Fibroblast of skin of abdomen (primary cell): ENCODE data around the gene SLC4A7.
A peak's percentile ranks its signal among the peaks of the same experiment; 100 is the strongest.
"Not testable (repeated sequence)": the region's sequence is repeated elsewhere in the genome, so short reads cannot be mapped to it uniquely, and the experiment has no call there.

Experiments used
- DNase-seq: peaks from one replicate; pipeline ENCODE4 v3.0.0-alpha.2; 2013

SLC4A7 gene

DNA sequence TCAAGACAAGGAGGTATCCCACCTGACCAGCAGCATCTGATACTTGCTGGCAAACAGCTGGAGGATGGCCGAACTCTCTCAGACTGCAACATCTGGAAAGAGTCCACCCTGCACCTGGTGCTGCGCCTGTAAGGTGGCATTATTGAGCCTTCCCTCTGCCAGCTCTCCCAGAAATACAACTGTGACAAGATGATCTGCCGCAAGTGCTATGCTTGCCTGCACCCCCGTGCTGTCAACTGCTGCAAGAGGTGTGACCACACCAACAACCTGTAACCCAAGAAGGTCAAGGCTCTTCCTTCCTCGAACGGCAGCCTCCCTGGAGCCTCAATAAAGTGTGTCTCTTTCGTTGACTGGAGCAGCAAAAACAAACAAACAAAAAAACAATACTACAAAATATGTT is 2.2 kb upstream of the SLC4A7 start:
- no peak for DNase-seq

DNA sequence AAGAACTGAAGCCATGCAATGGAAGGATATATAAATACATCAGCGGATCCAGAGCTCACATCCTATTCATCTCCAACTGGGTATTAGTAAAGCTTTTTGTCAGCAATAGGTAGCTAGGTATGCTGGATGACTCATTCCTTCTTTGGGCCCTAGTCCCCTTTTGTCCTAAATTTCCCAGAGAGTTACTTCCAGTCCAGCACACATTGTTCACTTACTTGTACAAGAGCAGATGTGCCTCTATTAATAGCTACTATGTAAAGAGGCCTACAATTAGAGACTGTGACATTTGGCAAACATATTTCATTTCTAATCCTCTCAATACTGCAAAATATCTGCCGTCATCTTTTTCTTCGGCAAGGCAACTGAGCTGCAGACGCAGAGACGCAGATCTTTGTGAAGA is 1.7 kb upstream of the SLC4A7 start:
- DNase-seq: no peak

DNA sequence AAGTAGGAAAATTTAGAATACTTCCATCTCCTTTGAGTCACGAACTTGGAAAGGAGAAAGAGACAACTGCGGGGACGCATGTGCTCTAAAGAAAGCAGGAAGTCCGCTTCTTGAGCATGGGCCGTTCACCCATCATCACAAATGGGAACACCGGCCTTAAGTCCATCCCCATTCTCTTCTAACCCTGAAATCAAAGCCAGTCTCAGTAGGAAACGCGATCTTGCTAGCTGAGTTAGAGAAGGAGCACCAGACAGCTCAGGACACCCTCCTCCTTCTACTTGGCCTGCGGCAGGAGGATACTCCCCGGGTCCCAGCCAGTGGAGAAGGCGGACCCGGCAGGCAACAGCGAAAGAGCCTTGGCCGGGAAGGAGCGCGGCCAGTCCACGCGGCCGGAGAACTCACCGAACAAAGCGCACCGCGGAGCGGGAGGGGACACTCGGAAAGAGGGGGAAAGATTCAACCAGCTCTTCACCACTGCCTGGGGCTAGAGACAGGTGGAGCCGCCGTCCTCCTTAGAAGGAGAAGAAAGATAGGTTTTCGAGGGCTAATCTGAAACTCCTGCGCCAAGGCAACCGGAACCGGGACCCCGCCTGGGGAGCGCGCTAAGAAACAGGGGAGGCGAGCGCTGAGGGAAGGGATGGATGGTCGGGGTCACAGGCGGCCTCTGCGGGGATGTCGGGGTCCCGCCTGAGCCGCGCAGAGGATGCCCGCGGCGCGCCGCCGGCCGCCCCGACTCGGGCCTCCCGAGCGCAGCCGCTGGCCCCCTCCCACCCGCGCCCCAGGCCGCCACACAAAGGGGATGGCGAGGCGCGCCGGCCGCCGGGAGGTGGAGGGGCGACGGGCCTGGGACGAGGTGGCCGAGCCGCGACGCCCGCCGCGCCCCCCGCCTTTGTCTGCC is 818 bp downstream of the SLC4A7 start:
- DNase-seq: peak; percentile 71

GRCh38 chr3:27479806-27480543 is 4.2 kb downstream of the SLC4A7 start:
- DNase-seq: no peak

DNA sequence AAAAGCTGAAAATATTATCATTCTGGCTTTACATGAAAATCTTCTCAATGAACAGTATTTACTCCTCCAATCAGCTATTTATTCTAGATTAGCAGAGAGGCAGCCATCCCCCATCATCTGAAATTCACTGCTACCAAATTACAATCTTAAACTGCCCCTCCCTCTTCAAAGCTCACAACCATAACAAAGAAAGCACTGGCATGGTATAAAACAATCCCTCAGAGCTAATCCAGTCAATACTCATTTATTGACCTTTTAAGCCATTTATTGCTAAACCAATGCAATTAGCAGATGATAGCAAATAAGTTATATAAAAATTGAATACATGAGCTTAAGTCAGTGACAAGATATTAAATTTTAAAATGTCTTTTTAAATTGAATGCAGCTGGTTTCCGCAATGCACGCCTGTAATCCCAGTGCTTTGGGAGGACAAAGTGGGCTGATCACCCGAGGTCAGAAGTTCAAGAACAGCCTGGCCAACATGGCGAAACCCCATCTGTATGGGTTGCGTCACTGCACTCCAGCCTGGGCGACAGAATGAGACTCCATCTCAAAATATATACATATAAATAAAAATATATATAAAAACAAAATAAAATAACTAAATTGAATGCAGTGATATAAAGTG is 12.1 kb downstream of the SLC4A7 start:
- peak; percentile 32 for DNase-seq

DNA sequence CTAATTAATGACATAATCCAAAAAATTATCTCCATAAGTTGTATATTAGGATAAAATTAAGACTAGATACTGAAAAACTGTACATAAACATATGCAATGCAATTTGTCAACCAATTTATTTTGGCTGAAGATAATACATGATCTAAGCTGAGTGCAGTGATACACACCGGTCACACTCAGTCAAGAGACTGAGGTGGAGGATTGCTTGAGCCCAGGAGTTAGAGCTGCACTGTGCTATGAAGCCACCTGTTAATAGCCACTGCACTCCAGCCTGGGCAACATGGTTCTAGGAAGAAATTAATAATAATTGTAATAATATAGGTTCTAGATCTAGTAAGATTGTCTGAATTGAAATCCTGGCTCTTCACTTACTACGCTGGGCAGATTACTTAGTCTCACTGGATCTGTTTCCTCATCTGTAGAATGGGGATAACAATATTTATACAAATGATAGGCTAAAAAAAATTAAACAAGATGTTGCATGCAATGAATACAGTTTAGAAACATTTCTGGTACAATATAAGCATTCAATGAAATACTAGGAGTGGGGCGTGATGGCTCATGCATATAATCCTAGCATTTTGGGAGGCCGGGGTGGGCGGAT is 15.8 kb downstream of the SLC4A7 start:
- no peak for DNase-seq

GRCh38 chr3:27467545-27467944 is 16.6 kb downstream of the SLC4A7 start:
- peak; percentile 55 for DNase-seq

DNA sequence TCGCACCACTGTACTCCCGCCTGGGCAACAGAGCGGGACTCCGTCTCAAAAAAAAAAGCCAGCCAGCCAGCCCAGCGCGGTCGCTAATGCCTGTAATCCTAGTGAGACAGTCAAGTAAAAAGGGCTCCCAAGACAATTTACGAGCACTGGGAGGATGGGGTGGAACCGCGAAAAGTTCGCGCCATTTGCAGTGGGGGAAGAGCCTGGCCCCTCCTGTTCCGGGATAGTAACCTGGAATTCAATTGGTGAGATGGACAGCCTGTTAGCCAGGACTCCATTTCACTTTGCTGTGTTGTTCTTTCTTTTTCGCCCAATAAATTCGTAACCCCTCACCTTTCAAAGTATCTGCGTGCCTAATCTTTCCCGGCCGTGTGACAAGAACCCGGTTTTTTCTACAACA is 19.5 kb downstream of the SLC4A7 start:
- DNase-seq: no peak

GRCh38 chr3:27462228-27462627 is 22.0 kb downstream of the SLC4A7 start:
- DNase-seq: no peak

DNA sequence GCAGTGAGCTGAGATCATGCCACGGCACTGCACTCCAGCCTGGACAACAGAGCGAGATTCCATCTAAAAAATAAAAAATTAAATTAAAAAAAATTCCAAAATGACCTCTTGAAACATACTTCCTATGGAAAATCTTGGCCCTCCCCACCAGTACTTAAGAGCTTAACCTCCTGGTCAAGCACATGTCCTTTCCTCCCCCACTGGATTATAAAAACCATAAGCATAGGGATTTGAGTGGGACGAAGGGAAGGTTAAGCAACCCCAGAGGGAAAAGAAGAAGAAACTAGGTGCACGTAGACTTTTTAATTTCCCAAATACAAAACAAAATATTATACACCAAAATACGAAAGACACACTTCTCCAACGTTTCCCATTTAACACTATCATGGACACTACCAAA is 25.3 kb downstream of the SLC4A7 start:
- DNase-seq: no peak

DNA sequence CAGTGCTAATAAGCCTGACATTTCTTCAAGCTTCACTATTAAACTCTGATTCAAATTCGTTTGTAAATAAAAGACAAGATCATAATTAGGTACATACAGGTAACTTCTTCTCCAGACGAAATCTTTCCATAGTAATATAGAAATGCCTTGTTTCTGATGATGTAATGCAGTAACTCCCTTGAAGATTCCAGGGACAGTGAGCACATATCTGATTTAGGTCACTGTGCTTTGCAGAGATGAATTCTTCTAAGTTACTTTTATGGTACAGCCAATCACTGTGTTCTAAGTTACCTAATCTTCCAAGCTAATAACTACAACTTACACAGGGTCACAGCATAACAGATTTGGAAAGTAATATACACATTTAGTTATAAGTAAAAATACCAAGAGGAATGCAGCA is 27.6 kb downstream of the SLC4A7 start:
- no peak for DNase-seq

DNA sequence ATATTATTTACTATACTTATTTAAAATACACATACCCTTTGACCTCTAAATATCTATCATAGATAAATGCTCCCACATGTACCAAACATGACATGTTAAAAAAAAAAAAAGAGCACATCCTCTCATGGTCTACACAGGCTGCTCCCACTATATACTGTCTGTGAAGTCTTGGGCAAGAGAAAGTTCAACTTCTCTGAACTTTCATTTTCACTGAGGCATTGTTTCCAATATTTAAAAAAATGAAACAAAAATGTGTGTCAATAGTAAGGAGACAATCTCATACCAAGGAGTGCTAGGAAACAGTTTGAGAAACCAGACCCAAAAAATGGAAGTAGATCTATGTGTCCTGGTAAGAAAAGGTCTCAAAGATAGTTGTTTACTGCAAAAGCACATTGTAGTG is 29.3 kb downstream of the SLC4A7 start:
- no peak for DNase-seq

- DNase-seq: no peak
Observed at GRCh38 chr3:27454461-27454860, 29.7 kb downstream of the SLC4A7 start.

DNA sequence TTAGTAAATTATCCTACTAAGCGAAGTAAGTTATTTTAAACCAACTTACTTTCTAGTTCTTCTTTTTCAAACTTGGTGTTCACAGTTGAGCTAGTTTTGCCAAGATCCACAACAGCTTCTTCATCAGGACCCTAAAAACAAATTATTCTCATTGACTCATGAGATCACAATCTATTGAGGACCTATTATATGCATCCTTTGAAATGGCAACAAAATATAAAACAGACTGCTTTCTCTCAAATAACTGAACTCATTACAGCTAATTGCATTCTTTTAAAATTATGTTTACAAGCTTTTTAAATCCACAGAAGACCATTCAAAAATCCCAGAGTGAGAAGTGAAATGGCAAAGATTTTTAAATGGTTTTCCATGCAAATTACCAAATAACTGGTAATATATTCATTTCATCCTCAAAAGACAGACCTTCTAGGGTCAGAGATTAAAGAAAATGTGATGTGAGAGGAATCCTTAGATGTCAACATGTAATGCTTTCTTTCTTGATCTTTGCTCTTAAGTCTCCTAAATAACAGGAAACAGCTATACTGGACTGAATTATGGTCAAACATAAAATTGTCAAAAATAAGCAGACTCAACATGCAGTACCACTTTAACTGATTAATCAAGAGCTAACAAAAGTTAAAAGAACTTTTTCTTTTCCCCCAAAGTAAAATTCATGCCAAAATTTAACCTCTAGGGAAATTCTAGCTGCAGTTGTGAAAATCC is 31.7 kb downstream of the SLC4A7 start:
- DNase-seq: no peak

DNA sequence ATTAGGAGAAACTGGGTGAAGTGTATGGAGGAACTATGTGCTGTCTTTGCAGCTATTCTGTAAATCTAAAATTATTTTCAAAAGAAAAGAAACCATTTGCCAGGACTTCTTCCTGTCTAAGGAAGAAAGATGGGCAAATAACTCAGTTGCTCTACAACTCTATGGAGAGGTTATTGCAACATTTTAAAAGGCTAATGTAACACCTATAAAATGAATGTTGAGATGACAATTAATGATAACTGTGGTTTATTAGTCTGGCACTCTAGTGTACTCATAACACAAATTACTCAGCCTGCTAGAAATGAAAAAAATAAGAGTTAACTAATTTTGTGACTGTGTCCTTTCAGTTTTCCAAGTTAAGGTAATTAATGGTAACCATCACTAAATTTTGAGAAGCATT is 32.3 kb downstream of the SLC4A7 start:
- DNase-seq: no peak

- DNase-seq: no peak
Observed at GRCh38 chr3:27451251-27451650, 32.9 kb downstream of the SLC4A7 start.

DNA sequence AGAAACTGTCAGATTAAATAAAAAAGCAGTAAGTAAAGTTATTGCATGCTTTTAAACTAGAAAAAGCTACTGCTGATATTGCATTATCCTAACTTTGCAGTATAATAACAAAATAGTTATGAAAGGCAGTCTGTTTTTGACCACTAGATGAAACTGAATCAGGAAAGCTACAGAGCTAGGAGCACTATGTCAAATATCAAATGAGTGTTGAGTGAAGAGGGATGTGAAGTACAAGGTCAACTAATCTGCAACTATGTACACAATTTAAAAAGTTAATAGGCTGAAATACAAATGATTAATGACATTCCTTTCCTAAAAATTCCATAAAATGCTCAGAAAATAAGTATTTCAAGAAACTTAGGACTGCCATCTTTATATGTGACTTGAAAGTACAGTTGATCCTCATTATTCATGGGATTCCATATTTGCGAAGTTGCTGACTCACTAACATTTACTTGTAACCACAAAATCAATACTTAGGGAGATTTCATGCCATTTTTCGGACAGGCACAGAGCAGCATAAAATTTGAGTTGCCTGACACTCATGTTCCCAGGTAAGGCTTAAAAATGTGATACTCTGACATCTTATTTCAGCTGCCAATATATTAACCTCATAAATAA is 34.5 kb downstream of the SLC4A7 start:
- DNase-seq: peak; percentile 9

- not testable (repeated sequence) for DNase-seq
Observed at GRCh38 chr3:27442995-27443394, 41.2 kb downstream of the SLC4A7 start.

GRCh38 chr3:27438352-27438751 is 45.8 kb downstream of the SLC4A7 start:
- not testable (repeated sequence) for DNase-seq

GRCh38 chr3:27431116-27431515 is 53.1 kb downstream of the SLC4A7 start:
- peak; percentile 100 for DNase-seq

DNA sequence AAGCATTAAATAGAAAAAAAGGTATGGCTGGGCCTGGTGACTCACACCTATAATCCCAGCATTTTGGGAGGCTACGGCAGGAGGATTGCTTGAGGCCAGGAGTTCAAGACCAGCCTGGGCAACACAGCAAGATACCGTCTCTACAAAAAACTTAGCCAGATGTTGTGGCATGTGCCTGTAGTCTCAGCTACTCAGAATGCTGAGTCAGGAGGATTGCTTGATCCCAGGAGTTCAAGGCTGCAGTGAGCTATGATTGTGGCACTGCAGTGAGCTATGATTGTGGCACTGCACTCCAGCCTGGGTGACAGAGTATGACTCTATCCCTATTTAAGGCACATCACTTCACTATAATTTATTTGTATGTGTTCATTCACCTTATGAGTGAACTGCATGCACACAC is 54.3 kb downstream of the SLC4A7 start:
- no peak for DNase-seq

DNA sequence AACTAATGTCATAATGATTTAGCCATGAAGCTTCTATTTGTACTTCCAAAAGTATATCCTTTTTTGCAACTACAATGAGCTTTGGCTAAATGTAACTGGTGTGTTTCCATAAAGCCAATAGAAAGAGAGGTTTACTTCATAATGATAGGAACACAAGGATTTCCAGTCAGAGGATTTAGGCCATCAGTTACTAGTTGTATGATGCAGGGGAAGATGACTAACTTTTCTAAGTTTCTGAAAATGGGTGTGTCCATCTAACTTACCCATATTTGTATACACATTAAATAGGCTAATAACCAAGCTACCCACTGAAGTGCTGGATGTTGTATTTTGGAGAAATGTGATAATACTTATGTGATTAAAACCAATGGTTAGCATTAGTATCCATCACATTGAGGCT is 55.7 kb downstream of the SLC4A7 start:
- no peak for DNase-seq
